Measurements from ENCODE around the gene ITGAD. TPM values are rescaled to one million over a fixed set of nuclear protein-coding genes. Genes with fewer than 3 reads are reported as not detected.
A peak's percentile ranks its signal among the peaks of the same experiment; 100 is the strongest.

ITGAD gene
- total and polyA plus RNA-seq, 2 of the 4 experiments (the other 2 are of a cell fraction) = not detected

- H4K8ac ChIP-seq (ENCODE audit: low read depth in 2 of 2, low read length in 2 of 2) = peak overlapping the region; percentile 94 to 98
- peak overlapping the region; percentile 47 for H2BK20ac ChIP-seq (ENCODE audit: low read depth, low read length)
- intact Hi-C loops (cut with micrococcal nuclease) (no loop called here), in situ Hi-C loops (cut with MboI; ENCODE audit: low sequenced_read_pairs) (loop anchor here (25.0 kb wide), 1 partner anchor 391 kb away; the partner anchor contains the start of gene ZNF267), dilution Hi-C loops (cut with HindIII; ENCODE audit: low sequenced_read_pairs, unreplicated experiment) (no loop called here)
- ChIA-PET POLR2A (ENCODE audit: unreplicated experiment) (interaction anchor here (0.6 to 1.5 kb wide), 2 partner anchors 11 to 474 kb away, joined by 6 to 16 read pairs; partner anchors contain the start of gene ARMC5), CTCF (interaction anchor here (1.0 kb wide), 1 partner anchor 243 kb away, joined by 3 read pairs; no protein-coding TSS in a partner anchor)
- no peaks in the 10 kb centered on the region for H3K9me3 ChIP-seq (ENCODE audit: control insufficient read depth, insufficient read depth, low read length)
- H3K4me1 ChIP-seq (ENCODE audit: control insufficient read depth, insufficient read depth, low read length) = peaks cover 13% of the 10 kb centered on the region
- peak overlapping the region; percentile 100 for H3K4ac ChIP-seq (ENCODE audit: low read depth, low read length)
- H3K36me3 ChIP-seq (ENCODE audit: control insufficient read depth, insufficient read depth, low read length) = peaks cover 39% of the 10 kb centered on the region
- peak overlapping the region; percentile 70 for H3K4me3 ChIP-seq (ENCODE audit: insufficient read depth, low read depth, low read length)
- peak overlapping the region; percentile 99 for H2AK5ac ChIP-seq (ENCODE audit: low read depth, low read length)
- peak; percentile 1; the same call in 1 of the 2 replicates for ATAC-seq (ENCODE audit: low read depth)
- H3K4me2 ChIP-seq (ENCODE audit: low read depth, low read length) = peak overlapping the region; percentile 93
- H3K23ac ChIP-seq (ENCODE audit: low read depth, low read length) = peak overlapping the region; percentile 98
- H3K9me1 ChIP-seq (ENCODE audit: insufficient read depth, low read length) = peaks cover 22% of the 10 kb centered on the region; the same call in 1 of the 2 replicates
- peak overlapping the region; percentile 88 for H2AFZ ChIP-seq (replicated peaks; ENCODE audit: low read length, poor library complexity)
- BruUV-seq (replicated peaks) = no TSS peak
- no peaks in the 10 kb centered on the region for H3K27me3 ChIP-seq (ENCODE audit: control insufficient read depth, insufficient read depth, low read length)
- H3K14ac ChIP-seq (replicated peaks; ENCODE audit: low read depth, low read length) = peak overlapping the region; percentile 100
- peak overlapping the region; percentile 87 for H2BK5ac ChIP-seq (ENCODE audit: low read depth, low read length, poor library complexity, severe bottlenecking)
- 60% methylated on average over 5 of the region's 15 CpGs; no CpG with 5 or more reads in 1 of the 2 experiments for WGBS, 2 experiments (ENCODE audit: extremely low coverage in 2 of 2, insufficient read length in 1 of 2)
- H4K20me1 ChIP-seq (ENCODE audit: insufficient read depth, low read length) = peaks cover 38% of the 10 kb centered on the region
- H3K79me1 ChIP-seq (ENCODE audit: low read depth in 1 of 2, low read length in 2 of 2) = peaks cover 18 to 58% of the 10 kb centered on the region in 2 experiments; a peak in 3 of 4 replicates
- peak overlapping the region; percentile 87 for H2BK120ac ChIP-seq (ENCODE audit: low read depth, low read length)
- TF ChIP-seq BHLHE40 (IDR thresholded peaks at IDR 0.05; ENCODE audit: low read depth, low read length) = no peak
- TF ChIP-seq POLR2A (IDR thresholded peaks at IDR 0.05; ENCODE audit: low read depth, low read length) = no peak
- no peak for TF ChIP-seq RFX5 (IDR thresholded peaks at IDR 0.05; ENCODE audit: low read depth, low read length)
- no peak for TF ChIP-seq CTCF (conservative IDR thresholded peaks at IDR 0.05; ENCODE audit: low read depth, low read length)
- no peak for TF ChIP-seq MAFK (IDR thresholded peaks at IDR 0.05; ENCODE audit: low read depth, low read length)
- no peak for TF ChIP-seq CHD1 (IDR thresholded peaks at IDR 0.05; ENCODE audit: low read depth, low read length)
- TF ChIP-seq MXI1 (IDR thresholded peaks at IDR 0.05; ENCODE audit: borderline replicate concordance, low read depth, low read length) = no peak
- no peak for TF ChIP-seq RAD21 (IDR thresholded peaks at IDR 0.05; ENCODE audit: low read length)
- no peak for TF ChIP-seq RCOR1 (IDR thresholded peaks at IDR 0.05; ENCODE audit: insufficient replicate concordance, low read length)
- TF ChIP-seq NFE2L2 (IDR thresholded peaks at IDR 0.05; ENCODE audit: low read depth, low read length) = no peak
- no peak for TF ChIP-seq FOS (IDR thresholded peaks at IDR 0.05; ENCODE audit: low read depth, low read length)
- TF ChIP-seq ELK1 (IDR thresholded peaks at IDR 0.05; ENCODE audit: borderline replicate concordance, low read depth, low read length) = no peak
- TF ChIP-seq USF2 (IDR thresholded peaks at IDR 0.05; ENCODE audit: low read depth, low read length) = no peak
- peak; percentile 17 for DNase-seq
- peak overlapping the region; percentile 96 for H3K56ac ChIP-seq (ENCODE audit: extremely low read depth, insufficient read depth, low read length)
- peak overlapping the region; percentile 51; the same call in 2 of the 3 replicates for H2BK15ac ChIP-seq (ENCODE audit: low read depth, low read length)
- peak overlapping the region; percentile 98 for H2AK9ac ChIP-seq (replicated peaks; ENCODE audit: low read depth, low read length, poor library complexity)
- peak overlapping the region; percentile 98 for H4K91ac ChIP-seq (ENCODE audit: insufficient read depth, low read depth, low read length)
- peak overlapping the region; percentile 88 for H3K27ac ChIP-seq (ENCODE audit: insufficient read depth, low read length)
- peak overlapping the region; percentile 96 for H3K9ac ChIP-seq (ENCODE audit: low read depth, low read length)
- H4K5ac ChIP-seq (ENCODE audit: low read depth, low read length) = peak overlapping the region; percentile 99
- H3K18ac ChIP-seq (ENCODE audit: low read depth, low read length) = peak overlapping the region; percentile 96
These were observed 78.2 kb downstream of the ITGAD start for GRCh38 chr16:31471241-31471874.
